Spleen (tissue), 11 donors: ENCODE results near the gene CCDC102B. TPM values are rescaled to one million over a fixed set of nuclear protein-coding genes. Genes with fewer than 3 reads are reported as not detected.

Experiments used
- DNase-seq: peaks from one replicate; pipeline ENCODE4 v3.0.0-alpha.2; 2020
- H3K27ac ChIP-seq, 8 donors: fragments of 200-600 bp; sonication (generic) in 7 of 8; 1 replicate in 4 of 8; 2 replicates in 4 of 8; pipeline versions ENCODE4 v1.5.0 to v1.8.0; 2016 to 2021; ENCODE audit warnings: inconsistent platforms in 4 of 8, mild to moderate bottlenecking in 4 of 8, moderate library complexity in 1 of 8
- H3K27me3 ChIP-seq, 7 donors: fragments of 200-600 bp; sonication (generic) in 6 of 7; replicated peaks in 1 of 7; 1 replicate in 4 of 7; 2 replicates in 3 of 7; pipeline versions ENCODE4 v1.5.0 to v1.8.0; 2016 to 2021; ENCODE audit warnings: inconsistent platforms in 3 of 7, mild to moderate bottlenecking in 1 of 7
- H3K36me3 ChIP-seq, 6 donors: fragments of 200-600 bp; sonication (generic) in 5 of 6; 1 replicate in 4 of 6; 2 replicates in 2 of 6; pipeline versions ENCODE4 v1.5.0 to v1.8.0; 2016 to 2021; ENCODE audit warnings: inconsistent platforms in 2 of 6
- H3K4me1 ChIP-seq, 6 donors: fragments of 200-600 bp; sonication (generic) in 5 of 6; 1 replicate in 3 of 6; 2 replicates in 3 of 6; pipeline versions ENCODE4 v1.5.0 to v1.8.0; 2016 to 2021; ENCODE audit warnings: inconsistent platforms in 3 of 6
- H3K4me3 ChIP-seq, 8 donors: fragments of 200-600 bp; sonication (generic) in 7 of 8; 1 replicate in 4 of 8; 2 replicates in 4 of 8; pipeline versions ENCODE4 v1.5.0 to v1.8.0; 2016 to 2021; ENCODE audit warnings: inconsistent platforms in 4 of 8, mild to moderate bottlenecking in 4 of 8, moderate library complexity in 2 of 8
- H3K9me3 ChIP-seq, 8 donors: fragments of 200-600 bp; sonication (generic) in 7 of 8; 1 replicate in 4 of 8; 2 replicates in 4 of 8; pipeline versions ENCODE4 v1.5.0 to v1.8.0; 2016 to 2021; ENCODE audit warnings: inconsistent platforms in 4 of 8
- CTCF ChIP-seq, 11 experiments: fragments of 200-600 bp in 7 of 11; fragments of 450-650 bp in 4 of 11; sonication (generic) in 4 of 11; IDR thresholded peaks in 8 of 11; conservative IDR thresholded peaks in 3 of 11; 1 replicate in 7 of 11; 2 replicates in 4 of 11; pipeline versions ENCODE4 v1.4.0 to v1.8.0; 2016 to 2021; ENCODE audit warnings: antibody characterized with exemption in 11 of 11, inconsistent platforms in 4 of 11, mild to moderate bottlenecking in 1 of 11
- POLR2A ChIP-seq, 3 donors: fragments of 450-650 bp; IDR thresholded peaks; one replicate each; pipeline ENCODE4 v1.5.1; 2017; ENCODE audit warnings: antibody characterized with exemption in 3 of 3, mild to moderate bottlenecking in 1 of 3
- POLR2AphosphoS5 ChIP-seq, 3 donors: sonication (generic); formaldehyde crosslinking; IDR thresholded peaks; one replicate each; pipeline ENCODE4 v1.5.1; 2017; ENCODE audit warnings: antibody characterized with exemption in 3 of 3
- WGBS, 5 donors: extraction: QIAGEN DNeasy Blood & Tissue Kit in 3 of 5; methylation state at CpG; one replicate each; pipeline versions ENCODE4 v1.1.5 to v1.1.7; 2013 to 2018; 5-methylcytosine and 5-hydroxymethylcytosine counted together
- intact Hi-C: fragments of 100-400 bp; cut with DNase I; formaldehyde crosslinking; loops from one replicate; pipeline ENCODE4 v1.15.0; 2023; ENCODE audit warnings: low total_unique reads
- polyA plus RNA-seq, 3 donors: library from polyadenylated mRNA; stranded (reverse); fragments of 200-250 nt; gene quantifications; one replicate each; pipeline ENCODE4 v1.2.1, GENCODE V29; 2013
- total RNA-seq, 7 donors: library from RNA; depleted of rRNA in 3 of 7; stranded (reverse); fragments of >200 nt in 3 of 7; fragmentation: NEBNext Ultra II Directional in 4 of 7; extraction: Animal tissue kit (Norgen Biotek cat#: 25700) in 4 of 7; gene quantifications; one replicate each; pipeline versions ENCODE4 v1.1.0 to v1.2.1, GENCODE V29; 2016 to 2021
- donor health status: healthy with polysubstance abuse.
- donor health status: DM: no; HTN: no; CAD: no; lungs with moderate emphysema.
- donor health status: DM: no; HTN: no; CAD: no.
- donor health status: Bipolar disorder and iron deficiency.
- donor health status: healthy.
- donor health status: DM: no; HTN: no; CAD: no.
- donor health status: DM: yes; HTN: yes; CAD: no.

CCDC102B gene
- total and polyA plus RNA-seq, 10 donors, result 3.2 to 14.7 (median 7.0) TPM

GRCh38 chr18:68972176-68972575 lies 174.3 kb downstream of the CCDC102B start:
- intact Hi-C loops, result no loop called here

GRCh38 chr18:68979737-68980136 lies 181.9 kb downstream of the CCDC102B start:
- Histone ChIP-seq H3K4me3 (no peak overlapping the region), H3K36me3 (no peaks in the 10 kb centered on the region), H3K4me1 (no peaks in the 10 kb centered on the region), H3K9me3 (peaks cover 0 to 11% (median 3%) of the 10 kb centered on the region in 8 donors), H3K27ac (no peak overlapping the region), H3K27me3 (no peaks in the 10 kb centered on the region)
- TF ChIP-seq POLR2A (IDR thresholded peaks at IDR 0.05), result no peak
- no peak for TF ChIP-seq CTCF (IDR thresholded peaks at IDR 0.05 in 8 of 11, conservative IDR thresholded peaks at IDR 0.05 in 3 of 11)
- no peak for TF ChIP-seq POLR2AphosphoS5 (IDR thresholded peaks at IDR 0.05)
- intact Hi-C loops, result no loop called here
- DNase-seq, result no peak
- WGBS, 5 donors, result 86 to 93% (median 89%) methylated on average over 2 of the region's 2 CpGs

More at GRCh38 chr18:68972176-68972575, 174.3 kb downstream of the CCDC102B start:
- no peak for TF ChIP-seq POLR2AphosphoS5 (IDR thresholded peaks at IDR 0.05)
- no peak for TF ChIP-seq CTCF (IDR thresholded peaks at IDR 0.05 in 8 of 11, conservative IDR thresholded peaks at IDR 0.05 in 3 of 11)
- TF ChIP-seq POLR2A (IDR thresholded peaks at IDR 0.05), result no peak
- no peak overlapping the region for H3K4me3 ChIP-seq
- H3K27me3 ChIP-seq, result no peaks in the 10 kb centered on the region
- no peaks in the 10 kb centered on the region for H3K9me3 ChIP-seq
- H3K27ac ChIP-seq, result no peak overlapping the region
- DNase-seq, result no peak
- WGBS, 5 donors, result 69 to 88% (median 74%) methylated on average over 5 of the region's 5 CpGs
- no peaks in the 10 kb centered on the region for H3K4me1 ChIP-seq
- H3K36me3 ChIP-seq, result no peaks in the 10 kb centered on the region

GRCh38 chr18:68983126-68983525 lies 185.2 kb downstream of the CCDC102B start:
- Histone ChIP-seq H3K9me3 (peaks cover 0 to 25% (median 6%) of the 10 kb centered on the region in 8 donors), H3K4me1 (no peaks in the 10 kb centered on the region), H3K4me3 (no peak overlapping the region), H3K36me3 (no peaks in the 10 kb centered on the region), H3K27ac (no peak overlapping the region), H3K27me3 (no peaks in the 10 kb centered on the region)
- no peak for DNase-seq
- intact Hi-C loops, result no loop called here
- no peak for TF ChIP-seq POLR2A (IDR thresholded peaks at IDR 0.05)
- no peak for TF ChIP-seq POLR2AphosphoS5 (IDR thresholded peaks at IDR 0.05)
- no peak for TF ChIP-seq CTCF (IDR thresholded peaks at IDR 0.05 in 8 of 11, conservative IDR thresholded peaks at IDR 0.05 in 3 of 11)

GRCh38 chr18:68984342-68984741 lies 186.5 kb downstream of the CCDC102B start:
- H3K9me3 ChIP-seq, result peaks cover 0 to 27% (median 6%) of the 10 kb centered on the region in 8 donors
- intact Hi-C loops, result no loop called here
- H3K4me3 ChIP-seq, result no peak overlapping the region
- 71 to 84% (median 79%) methylated on average over 2 of the region's 2 CpGs for WGBS, 5 donors
- no peaks in the 10 kb centered on the region for H3K4me1 ChIP-seq
- H3K36me3 ChIP-seq, result no peaks in the 10 kb centered on the region
- no peaks in the 10 kb centered on the region for H3K27me3 ChIP-seq
- no peak for DNase-seq
- no peak for TF ChIP-seq CTCF (IDR thresholded peaks at IDR 0.05 in 8 of 11, conservative IDR thresholded peaks at IDR 0.05 in 3 of 11)
- no peak for TF ChIP-seq POLR2A (IDR thresholded peaks at IDR 0.05)
- TF ChIP-seq POLR2AphosphoS5 (IDR thresholded peaks at IDR 0.05), result no peak
- no peak overlapping the region for H3K27ac ChIP-seq
